H9 (cell line): ENCODE measurements around the gene GRIK4. TPM values are rescaled to one million over a fixed set of nuclear protein-coding genes. Genes with fewer than 3 reads are reported as not detected.

Experiments used
- DNase-seq: peaks from one replicate; pipeline ENCODE4 v3.0.0-alpha.2; 2017
- H2AFZ ChIP-seq: one replicate; pipeline ENCODE4 v1.6.1; 2013; ENCODE audit warnings: mild to moderate bottlenecking, low read length, control low read depth, moderate library complexity
- H2AK5ac ChIP-seq: 2 replicates; pipeline ENCODE4 v1.6.1; 2013; ENCODE audit warnings: low read length, control low read depth, mixed read lengths; ENCODE audit not compliant: insufficient read length
- H2BK120ac ChIP-seq: one replicate; pipeline ENCODE4 v1.6.1; 2013; ENCODE audit warnings: low read depth, mild to moderate bottlenecking, low read length, control low read depth, inconsistent platforms; ENCODE audit not compliant: poor library complexity, severe bottlenecking
- H2BK12ac ChIP-seq: 2 replicates; pipeline ENCODE4 v1.6.1; 2013; ENCODE audit warnings: low read length, control low read depth, mixed read lengths, low read depth; ENCODE audit not compliant: insufficient read length
- H2BK15ac ChIP-seq: 2 replicates; pipeline ENCODE4 v1.6.1; 2013; ENCODE audit warnings: low read depth, low read length, control low read depth
- H2BK20ac ChIP-seq: one replicate; pipeline ENCODE4 v1.6.1; 2013; ENCODE audit warnings: low read depth, mild to moderate bottlenecking, low read length, control low read depth, inconsistent platforms; ENCODE audit not compliant: poor library complexity, severe bottlenecking
- H2BK5ac ChIP-seq: 2 replicates; pipeline ENCODE4 v1.6.1; 2013; ENCODE audit warnings: low read length, control low read depth, mixed read lengths; ENCODE audit not compliant: insufficient read length
- H3K14ac ChIP-seq: 2 replicates; pipeline ENCODE4 v1.6.1; 2013; ENCODE audit warnings: low read length, control low read depth; ENCODE audit not compliant: insufficient read depth
- H3K18ac ChIP-seq: 2 replicates; pipeline ENCODE4 v1.6.1; 2013; ENCODE audit warnings: low read depth, mild to moderate bottlenecking, mixed read lengths, low read length, control low read depth; ENCODE audit not compliant: insufficient read length
- H3K23ac ChIP-seq: 2 replicates; pipeline ENCODE4 v1.6.1; 2013; ENCODE audit warnings: low read length, control low read depth, mixed read lengths, low read depth; ENCODE audit not compliant: insufficient read length
- H3K23me2 ChIP-seq: 2 replicates; pipeline ENCODE4 v1.6.1; 2013; ENCODE audit warnings: low read depth, mild to moderate bottlenecking, mixed read lengths, low read length, control low read depth; ENCODE audit not compliant: insufficient read length, poor library complexity, severe bottlenecking
- H3K27ac ChIP-seq: 2 replicates; pipeline ENCODE4 v1.5.1; 2013; ENCODE audit warnings: low read length, control low read depth, mixed read lengths, low read depth; ENCODE audit not compliant: insufficient read length
- H3K27me3 ChIP-seq: 2 replicates; pipeline ENCODE4 v1.6.1; 2013; ENCODE audit warnings: low read length, control low read depth, inconsistent platforms; ENCODE audit not compliant: insufficient read depth
- H3K4ac ChIP-seq: 2 replicates; pipeline ENCODE4 v1.6.1; 2013; ENCODE audit warnings: low read depth, mild to moderate bottlenecking, control low read depth, inconsistent platforms, low read length, moderate library complexity
- H3K4me1 ChIP-seq: 2 replicates; pipeline ENCODE4 v1.6.1; 2013; ENCODE audit warnings: low read length, control low read depth, inconsistent platforms; ENCODE audit not compliant: insufficient read depth
- H3K4me2 ChIP-seq: 2 replicates; pipeline ENCODE4 v1.6.1; 2013; ENCODE audit warnings: low read length, control low read depth, mixed read lengths; ENCODE audit not compliant: insufficient read length, insufficient read depth
- H3K56ac ChIP-seq: 2 replicates; pipeline ENCODE4 v1.6.1; 2013; ENCODE audit warnings: low read depth, mild to moderate bottlenecking, mixed read lengths, low read length, control low read depth; ENCODE audit not compliant: insufficient read length
- H3K79me1 ChIP-seq: 2 replicates; pipeline ENCODE4 v1.6.1; 2013; ENCODE audit warnings: low read depth, mild to moderate bottlenecking, moderate library complexity, low read length, control low read depth, inconsistent platforms; ENCODE audit not compliant: insufficient read depth, poor library complexity, severe bottlenecking
- H3K79me2 ChIP-seq: 2 replicates; pipeline ENCODE4 v1.6.1; 2013; ENCODE audit warnings: low read length, control low read depth, inconsistent platforms; ENCODE audit not compliant: insufficient read depth
- H3K9ac ChIP-seq: 2 replicates; pipeline ENCODE4 v1.6.1; 2013; ENCODE audit warnings: low read length, control low read depth, mixed read lengths; ENCODE audit not compliant: insufficient read length; ENCODE audit errors: extremely low read depth
- H3K9me3 ChIP-seq: one replicate; pipeline ENCODE4 v1.6.1; 2013; ENCODE audit warnings: low read depth, low read length, inconsistent platforms; ENCODE audit not compliant: control insufficient read depth
- H3T11ph ChIP-seq: one replicate; pipeline ENCODE4 v1.6.1; 2013; ENCODE audit warnings: mild to moderate bottlenecking, low read length, control low read depth, inconsistent platforms
- H4K20me1 ChIP-seq: one replicate; pipeline ENCODE4 v1.6.1; 2013; ENCODE audit not compliant: control insufficient read depth, insufficient read length, insufficient read depth
- H4K5ac ChIP-seq: 2 replicates; pipeline ENCODE4 v1.6.1; 2013; ENCODE audit warnings: low read depth, mild to moderate bottlenecking, mixed read lengths, low read length, control low read depth; ENCODE audit not compliant: insufficient read length
- H4K8ac ChIP-seq: replicated peaks from 2 replicates; pipeline ENCODE4 v1.6.1; 2013; ENCODE audit warnings: low read length, control low read depth, mixed read lengths, low read depth; ENCODE audit not compliant: insufficient read length
- H4K91ac ChIP-seq: 2 replicates; pipeline ENCODE4 v1.6.1; 2013; ENCODE audit warnings: low read depth, mild to moderate bottlenecking, moderate library complexity, mixed read lengths, low read length, control low read depth; ENCODE audit not compliant: insufficient read length
- H3K27ac Mint-ChIP-seq, 3 experiments: 2 replicates in 2 of 3; 3 replicates in 1 of 3; pipeline ENCODE4 v1.8.0; 2020 to 2021; ENCODE audit warnings: mixed read lengths in 3 of 3, mild to moderate bottlenecking in 1 of 3, moderate library complexity in 1 of 3
- H3K27me3 Mint-ChIP-seq: 2 replicates; pipeline ENCODE4 v1.8.0; 2021; ENCODE audit warnings: low read depth, mild to moderate bottlenecking, moderate library complexity, mixed read lengths
- H3K36me3 Mint-ChIP-seq, 3 experiments: 2 replicates in 2 of 3; 3 replicates in 1 of 3; pipeline ENCODE4 v1.8.0; 2020 to 2021; ENCODE audit warnings: low read depth in 3 of 3, mixed read lengths in 3 of 3; ENCODE audit not compliant: insufficient read depth in 1 of 3
- H3K4me1 Mint-ChIP-seq, 2 experiments: 2 replicates each; pipeline ENCODE4 v1.8.0; 2020; ENCODE audit warnings: mixed read lengths in 2 of 2
- H3K4me3 Mint-ChIP-seq, 2 experiments: 2 replicates in 1 of 2; 3 replicates in 1 of 2; pipeline ENCODE4 v1.8.0; 2020 to 2021; ENCODE audit warnings: mild to moderate bottlenecking in 2 of 2, mixed read lengths in 2 of 2, moderate library complexity in 1 of 2
- H3K9me3 Mint-ChIP-seq, 2 experiments: 2 replicates in 1 of 2; 3 replicates in 1 of 2; pipeline ENCODE4 v1.8.0; 2020; ENCODE audit warnings: mild to moderate bottlenecking in 2 of 2, mixed read lengths in 2 of 2, moderate library complexity in 1 of 2
- WGBS: extraction: QIAGEN DNeasy Blood & Tissue Kit; methylation state at CpG from one replicate; pipeline ENCODE4 v1.1.7; 2013; ENCODE audit warnings: missing lambda C conversion rate, low lambda C conversion rate, mixed read lengths; ENCODE audit not compliant: insufficient read length; ENCODE audit errors: extremely low coverage; 5-methylcytosine and 5-hydroxymethylcytosine counted together
- total RNA-seq: library from RNA; stranded (reverse); gene quantifications from 2 replicates; pipeline ENCODE4 v1.2.1, GENCODE V29; 2021
- TF ChIP-seq, protein P1 (sequence below): fragments of 200-600 bp; sonication (generic); conservative IDR thresholded peaks from 3 replicates; pipeline ENCODE4 v1.8.0; 2021; ENCODE audit warnings: antibody characterized with exemption, mild to moderate bottlenecking

Gene GRIK4
- total RNA-seq, 1 experiment from 2014 or later: 2.3 TPM

DNA sequence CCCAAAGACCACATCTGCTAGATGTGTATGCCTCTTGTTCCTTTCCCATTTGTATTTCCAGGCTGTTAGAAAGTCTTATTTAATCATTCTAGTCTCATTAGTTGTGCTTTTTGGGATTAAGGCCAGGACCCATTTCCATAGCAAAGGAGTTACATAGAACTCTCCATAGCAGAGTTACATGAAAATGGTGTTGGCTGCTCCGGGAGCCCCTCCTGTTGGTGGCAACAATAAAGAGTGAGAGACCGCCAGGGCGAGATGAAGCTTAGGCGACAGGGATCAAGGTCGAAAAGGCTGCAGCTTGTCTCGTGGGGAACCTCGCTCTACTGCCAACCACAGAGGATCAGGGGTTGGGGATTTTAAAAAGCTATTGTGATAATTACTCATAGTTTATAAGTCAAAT, 58.3 kb downstream of the GRIK4 start:
- no peak overlapping the region for H3K56ac ChIP-seq
- H2AFZ ChIP-seq: no peak overlapping the region
- Mint-ChIP-seq H3K27ac (peak overlapping the region in 2 of 3 experiments; percentile 29 to 73; a peak in 2 of 7 replicates), H3K9me3 (peaks cover 0 to 5% of the 10 kb centered on the region in 2 experiments; a peak in 1 of 5 replicates), H3K4me1 (peaks cover 51 to 58% of the 10 kb centered on the region in 2 experiments), H3K36me3 (peaks cover 0 to 6% (median 0%) of the 10 kb centered on the region in 3 experiments; a peak in 3 of 7 replicates), H3K27me3 (peaks cover 62% of the 10 kb centered on the region), H3K4me3 (0 out of 5 replicates have a peak overlapping the region, but pooled peaks of 1 of the 2 experiments have one; percentile 12)
- H3K79me1 ChIP-seq: no peaks in the 10 kb centered on the region
- H3K27ac ChIP-seq: no peak overlapping the region
- H2BK15ac ChIP-seq: no peak overlapping the region
- no peak overlapping the region for H2BK12ac ChIP-seq
- H3K18ac ChIP-seq: no peak overlapping the region
- H3T11ph ChIP-seq: no peak overlapping the region
- TF ChIP-seq, protein P1, sequence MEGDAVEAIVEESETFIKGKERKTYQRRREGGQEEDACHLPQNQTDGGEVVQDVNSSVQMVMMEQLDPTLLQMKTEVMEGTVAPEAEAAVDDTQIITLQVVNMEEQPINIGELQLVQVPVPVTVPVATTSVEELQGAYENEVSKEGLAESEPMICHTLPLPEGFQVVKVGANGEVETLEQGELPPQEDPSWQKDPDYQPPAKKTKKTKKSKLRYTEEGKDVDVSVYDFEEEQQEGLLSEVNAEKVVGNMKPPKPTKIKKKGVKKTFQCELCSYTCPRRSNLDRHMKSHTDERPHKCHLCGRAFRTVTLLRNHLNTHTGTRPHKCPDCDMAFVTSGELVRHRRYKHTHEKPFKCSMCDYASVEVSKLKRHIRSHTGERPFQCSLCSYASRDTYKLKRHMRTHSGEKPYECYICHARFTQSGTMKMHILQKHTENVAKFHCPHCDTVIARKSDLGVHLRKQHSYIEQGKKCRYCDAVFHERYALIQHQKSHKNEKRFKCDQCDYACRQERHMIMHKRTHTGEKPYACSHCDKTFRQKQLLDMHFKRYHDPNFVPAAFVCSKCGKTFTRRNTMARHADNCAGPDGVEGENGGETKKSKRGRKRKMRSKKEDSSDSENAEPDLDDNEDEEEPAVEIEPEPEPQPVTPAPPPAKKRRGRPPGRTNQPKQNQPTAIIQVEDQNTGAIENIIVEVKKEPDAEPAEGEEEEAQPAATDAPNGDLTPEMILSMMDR: peak; percentile 34; the same call in 1 of the 3 replicates
- no peak overlapping the region for H2BK120ac ChIP-seq
- no peaks in the 10 kb centered on the region for H3K9me3 ChIP-seq
- no peak overlapping the region for H3K4me2 ChIP-seq
- no peak overlapping the region for H3K4ac ChIP-seq
- H3K23me2 ChIP-seq: no peaks in the 10 kb centered on the region
- no peak overlapping the region for H3K23ac ChIP-seq
- H2BK5ac ChIP-seq: no peak overlapping the region
- H4K8ac ChIP-seq: no peak overlapping the region
- no peaks in the 10 kb centered on the region for H3K79me2 ChIP-seq
- DNase-seq: no peak
- H3K9ac ChIP-seq: no peak overlapping the region
- H2AK5ac ChIP-seq: no peak overlapping the region
- no peak overlapping the region for H4K5ac ChIP-seq
- H3K4me1 ChIP-seq: no peaks in the 10 kb centered on the region; the same call in 1 of the 2 replicates
- no peaks in the 10 kb centered on the region for H4K20me1 ChIP-seq
- H2BK20ac ChIP-seq: no peak overlapping the region
- H4K91ac ChIP-seq: no peak overlapping the region
- H3K14ac ChIP-seq: no peak overlapping the region
- WGBS: no CpG with 5 or more reads among the region's 7 CpGs
- H3K27me3 ChIP-seq: peaks cover 5% of the 10 kb centered on the region; the same call in 1 of the 2 replicates
